Chondrocyte (in vitro differentiated cells): ENCODE results near the gene NCOA3. TPM values are rescaled to one million over a fixed set of nuclear protein-coding genes. Genes with fewer than 3 reads are reported as not detected.

Source experiments
- DNase-seq: peaks from one replicate; pipeline ENCODE4 v3.0.0; 2021; ENCODE audit warnings: mixed read lengths, low spot score
- H3K27ac Mint-ChIP-seq: one replicate; pipeline ENCODE4 v1.8.0; 2021; ENCODE audit warnings: mild to moderate bottlenecking, moderate library complexity, mixed read lengths; ENCODE audit not compliant: unreplicated experiment
- H3K27me3 Mint-ChIP-seq: 2 replicates; pipeline ENCODE4 v1.8.0; 2021; ENCODE audit warnings: low read depth, mixed read lengths
- H3K36me3 Mint-ChIP-seq: 2 replicates; pipeline ENCODE4 v1.8.0; 2021; ENCODE audit warnings: low read depth, mixed read lengths
- H3K4me1 Mint-ChIP-seq: 2 replicates; pipeline ENCODE4 v1.8.0; 2021; ENCODE audit warnings: low read depth, mild to moderate bottlenecking, mixed read lengths
- H3K4me3 Mint-ChIP-seq: one replicate; pipeline ENCODE4 v1.8.0; 2021; ENCODE audit warnings: mild to moderate bottlenecking, moderate library complexity, mixed read lengths; ENCODE audit not compliant: unreplicated experiment
- H3K9me3 Mint-ChIP-seq: 2 replicates; pipeline ENCODE4 v1.8.0; 2021; ENCODE audit warnings: low read depth, mixed read lengths
- CTCF ChIP-seq: fragments of 200-600 bp; sonication (generic); IDR thresholded peaks from 2 replicates; pipeline ENCODE4 v1.5.0; 2021; ENCODE audit warnings: antibody characterized with exemption, mild to moderate bottlenecking, moderate library complexity
- total RNA-seq: library from RNA; stranded (reverse); gene quantifications from 3 replicates; pipeline ENCODE4 v1.2.1, GENCODE V29; 2021

NCOA3 gene
- total RNA-seq, 1 donor from 2014 or later, result 45.2 TPM

- H3K27ac Mint-ChIP-seq, result no peak overlapping the region
These were observed 171.4 kb downstream of the NCOA3 start for GRCh38 chr20:47672886-47673670.

GRCh38 chr20:47673671-47673955, 171.9 kb downstream of the NCOA3 start:
- Mint-ChIP-seq H3K27me3 (no peaks in the 10 kb centered on the region), H3K4me1 (no peaks in the 10 kb centered on the region), H3K27ac (no peak overlapping the region), H3K9me3 (no peaks in the 10 kb centered on the region), H3K36me3 (peaks cover 8% of the 10 kb centered on the region), H3K4me3 (no peak overlapping the region)
- no peak for DNase-seq
- TF ChIP-seq CTCF, result no peak

More at GRCh38 chr20:47672886-47673670, 171.4 kb downstream of the NCOA3 start:
- no peak overlapping the region for H3K4me3 Mint-ChIP-seq
- DNase-seq, result no peak
- TF ChIP-seq CTCF, result no peak
- no peaks in the 10 kb centered on the region for H3K27me3 Mint-ChIP-seq
- peaks cover 10% of the 10 kb centered on the region for H3K36me3 Mint-ChIP-seq
- no peaks in the 10 kb centered on the region for H3K4me1 Mint-ChIP-seq
- no peaks in the 10 kb centered on the region for H3K9me3 Mint-ChIP-seq

GRCh38 chr20:47674145-47674544, 172.5 kb downstream of the NCOA3 start:
- DNase-seq, result no peak
- no peak for TF ChIP-seq CTCF
- H3K4me3 Mint-ChIP-seq, result no peak overlapping the region
- no peak overlapping the region for H3K27ac Mint-ChIP-seq
- no peaks in the 10 kb centered on the region for H3K4me1 Mint-ChIP-seq
- H3K27me3 Mint-ChIP-seq, result no peaks in the 10 kb centered on the region
- no peaks in the 10 kb centered on the region for H3K9me3 Mint-ChIP-seq
- H3K36me3 Mint-ChIP-seq, result peaks cover 3% of the 10 kb centered on the region

- no peaks in the 10 kb centered on the region for H3K9me3 Mint-ChIP-seq
These were observed 173.0 kb downstream of the NCOA3 start for GRCh38 chr20:47674686-47675085.

More at GRCh38 chr20:47674686-47675085, 173.0 kb downstream of the NCOA3 start:
- no peak for TF ChIP-seq CTCF
- Mint-ChIP-seq H3K27me3 (no peaks in the 10 kb centered on the region), H3K27ac (no peak overlapping the region), H3K4me3 (no peak overlapping the region), H3K36me3 (peaks cover 2% of the 10 kb centered on the region), H3K4me1 (no peaks in the 10 kb centered on the region)
- DNase-seq, result no peak
